Measurements from ENCODE around the gene PEX26. TPM values are rescaled to one million over a fixed set of nuclear protein-coding genes. Genes with fewer than 3 reads are reported as not detected.

PEX26 gene
- total and polyA plus RNA-seq, 2 of the 13 experiments (the other 11 are each of a cell fraction or from before 2014, with no cell fraction given): 10.6 to 25.1 TPM

- peaks cover 28% of the 10 kb centered on the region for H3K4me1 ChIP-seq (ENCODE audit: insufficient read depth, low read length)
- no peak overlapping the region for H3K9ac ChIP-seq (ENCODE audit: insufficient read depth, low read depth, low read length)
- in situ Hi-C loops (cut with HindIII; ENCODE audit: extremely low pct_ligation_motif_present, low pct_unique_long_range_greater_than_20kb): no loop called here
- ChIA-PET POLR2A (no interaction called here), CTCF (ENCODE audit: low intra/inter-chr PET ratio, low total read pairs) (no interaction called here)
- no TSS peak for BruUV-seq (replicated peaks)
- intact Hi-C loops (cut with micrococcal nuclease; ENCODE audit: unreplicated experiment): no loop called here
- no peak for FAIRE-seq
- no peak overlapping the region for H3K4me2 ChIP-seq (ENCODE audit: low read depth, low read length)
- H3K27me3 ChIP-seq (ENCODE audit: control insufficient read depth in 1 of 2, insufficient read depth in 2 of 2, low read length in 2 of 2): no peaks in the 10 kb centered on the region
- ATAC-seq: no peak
- no peaks in the 10 kb centered on the region for H4K20me1 ChIP-seq (ENCODE audit: insufficient read depth, low read length)
- TF ChIP-seq PLRG1 (conservative IDR thresholded peaks at IDR 0.05) (no peak), TOE1 (CRISPR knock-in tag; IDR thresholded peaks at IDR 0.05) (no peak), ZNF704 (CRISPR knock-in tag; IDR thresholded peaks at IDR 0.05; ENCODE audit: borderline replicate concordance) (no peak), ARNT2 (CRISPR knock-in tag; IDR thresholded peaks at IDR 0.05; ENCODE audit: low read depth) (no peak), ZKSCAN8 (CRISPR knock-in tag; IDR thresholded peaks at IDR 0.05; ENCODE audit: borderline replicate concordance) (no peak), ZNF740 (CRISPR knock-in tag; IDR thresholded peaks at IDR 0.05) (no peak), ZNF230 (CRISPR knock-in tag; IDR thresholded peaks at IDR 0.05) (no peak)
- peaks cover 24 to 51% of the 10 kb centered on the region in 2 experiments for H3K36me3 ChIP-seq (replicated peaks in 1 of 2; ENCODE audit: control insufficient read depth in 1 of 2, insufficient read depth in 2 of 2, low read length in 2 of 2)
- H3K79me2 ChIP-seq (ENCODE audit: insufficient read depth, low read length): no peaks in the 10 kb centered on the region
- no peak overlapping the region for H2AFZ ChIP-seq (ENCODE audit: low read length)
- no peaks in the 10 kb centered on the region for H3K9me3 ChIP-seq (ENCODE audit: low read length)
- no peak overlapping the region for H3K27ac ChIP-seq (ENCODE audit: extremely low read length, insufficient read depth, low read length)
- no peak overlapping the region for H3K4me3 ChIP-seq (replicated peaks in 1 of 3; ENCODE audit: insufficient read depth in 1 of 3, low read depth in 2 of 3, low read length in 3 of 3)
- no peak for DNase-seq (ENCODE audit: low spot score)
- over 99% methylated on average over 12 of the region's 13 CpGs for whole genome bisulfite sequencing (ENCODE audit: low lambda C conversion rate)
Measured at GRCh38 chr22:18087350-18087855, 9.6 kb downstream of the PEX26 start.
